NCI-H1930 (cell line): ENCODE results near the gene PTPN4.
"Not testable (repeated sequence)": the region's sequence is repeated elsewhere in the genome, so short reads cannot be mapped to it uniquely, and the experiment has no call there.

Experiments
- DNase-seq, 2 experiments: peaks; one replicate each; lab custom pipeline; 2025; lab: John Stamatoyannopoulos, UW

The PTPN4 gene

DNA sequence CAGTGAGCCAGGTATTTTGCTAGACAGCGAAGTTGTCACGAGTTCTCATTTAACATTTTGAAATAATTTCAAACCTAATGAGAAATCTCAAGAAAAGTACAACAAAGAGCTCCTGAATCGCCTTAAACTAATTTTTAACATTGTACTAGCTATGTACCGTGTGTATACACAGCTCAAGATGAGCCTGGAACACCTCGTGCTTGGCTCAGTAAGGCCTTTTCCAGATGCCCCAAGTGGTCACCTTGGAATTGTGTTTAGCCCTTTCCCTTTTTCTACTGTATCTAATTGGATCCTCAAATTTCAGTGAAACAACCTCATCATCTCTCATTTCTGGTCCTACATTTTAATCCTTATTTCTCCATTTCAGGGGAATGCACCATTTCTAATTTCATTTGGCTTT, 7.2 kb downstream of the PTPN4 start:
- no peak for DNase-seq

DNA sequence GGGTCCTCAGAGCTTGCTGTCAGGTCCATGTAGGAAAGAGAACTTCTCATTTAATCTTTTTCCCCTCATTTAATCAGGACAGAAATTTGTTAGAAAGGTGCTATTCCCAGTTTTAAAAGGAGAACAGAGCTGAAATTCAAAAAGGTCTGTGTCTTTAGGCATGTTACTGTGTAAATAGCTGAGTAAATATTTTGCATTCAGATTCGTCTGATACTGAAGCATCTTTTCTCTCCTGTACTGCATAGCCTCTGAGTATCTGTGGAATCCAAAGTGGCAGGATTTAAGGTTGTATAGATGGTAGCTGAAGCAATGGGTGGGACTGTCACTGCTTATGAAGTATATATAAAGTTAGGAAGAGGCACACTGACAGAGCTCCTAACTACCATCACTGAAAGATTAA, 9.0 kb downstream of the PTPN4 start:
- no peak for DNase-seq

DNA sequence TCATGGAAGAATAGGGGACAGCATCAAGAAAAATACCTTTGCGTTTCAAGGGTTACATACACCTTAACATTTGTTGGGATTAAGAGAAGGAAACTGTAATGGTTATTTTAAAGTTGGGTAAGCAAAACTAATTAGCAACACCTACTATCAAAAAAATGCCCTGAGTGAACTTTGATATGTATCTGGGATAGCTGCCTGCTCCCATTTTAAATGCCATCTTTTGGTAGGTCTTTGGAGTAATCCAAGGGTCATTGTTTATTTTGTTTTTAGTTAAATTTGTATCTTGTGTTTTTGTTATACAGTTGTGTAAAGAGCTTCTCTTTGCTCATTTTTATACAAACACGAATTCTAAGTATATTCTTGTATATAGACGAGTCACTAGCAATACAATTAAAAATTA, 9.9 kb downstream of the PTPN4 start:
- DNase-seq: no peak

DNA sequence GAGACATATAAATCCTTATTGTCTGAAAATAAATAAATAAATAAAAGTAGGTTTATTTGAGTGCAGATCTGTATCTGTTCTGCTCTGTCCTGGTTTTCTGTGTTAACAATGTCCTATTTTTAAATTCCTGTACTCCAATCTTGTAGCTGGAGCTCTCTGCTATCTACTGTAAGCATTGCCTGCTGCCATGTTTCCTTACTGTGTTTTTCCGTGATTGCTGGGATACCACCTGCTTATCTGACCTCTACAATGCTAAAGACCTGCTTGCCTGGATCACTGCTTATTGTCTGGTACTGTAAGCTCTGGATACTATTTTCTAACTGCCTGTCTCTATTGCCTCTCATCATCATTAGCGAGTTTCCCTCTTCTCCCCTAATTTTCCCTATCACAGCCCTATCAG, 11.6 kb downstream of the PTPN4 start:
- no peak for DNase-seq

DNA sequence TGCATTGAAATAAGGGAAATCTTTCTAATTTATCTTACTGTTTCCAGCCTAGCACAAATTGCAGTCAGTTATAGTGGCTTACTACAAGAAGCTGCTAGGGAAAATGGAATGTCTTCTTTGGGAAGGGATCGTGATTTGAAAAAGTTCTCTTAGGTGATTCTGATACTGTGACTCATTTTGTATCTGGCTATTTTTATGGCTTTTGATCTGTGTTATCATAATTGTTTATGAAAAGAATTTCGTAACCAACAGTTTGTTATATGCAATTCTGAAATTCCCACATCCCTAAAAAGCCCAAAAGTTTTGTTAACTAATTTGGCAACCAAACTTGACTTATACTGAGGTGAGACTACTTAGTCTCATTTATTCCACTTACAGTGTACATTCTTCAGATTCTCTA, 12.4 kb downstream of the PTPN4 start:
- no peak for DNase-seq

DNA sequence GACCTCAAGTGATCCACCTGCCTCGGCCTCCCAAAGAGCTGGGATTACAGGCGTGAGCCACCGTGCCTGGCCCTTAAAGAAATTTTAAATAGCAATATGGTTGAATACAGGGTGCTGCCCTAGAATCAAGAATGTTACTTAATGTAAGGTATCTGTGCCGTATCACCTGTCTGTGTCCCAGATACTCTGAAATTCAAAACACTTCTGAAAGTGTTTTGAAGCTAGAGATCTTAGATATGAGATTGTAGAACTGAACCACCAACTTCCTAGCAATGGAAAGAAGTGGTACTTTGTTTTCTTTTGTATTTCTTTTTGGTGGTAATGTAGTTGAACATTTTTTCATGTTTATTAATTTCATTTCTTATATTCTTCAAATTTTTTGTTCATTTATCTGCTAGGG, 13.0 kb downstream of the PTPN4 start:
- no peak for DNase-seq

DNA sequence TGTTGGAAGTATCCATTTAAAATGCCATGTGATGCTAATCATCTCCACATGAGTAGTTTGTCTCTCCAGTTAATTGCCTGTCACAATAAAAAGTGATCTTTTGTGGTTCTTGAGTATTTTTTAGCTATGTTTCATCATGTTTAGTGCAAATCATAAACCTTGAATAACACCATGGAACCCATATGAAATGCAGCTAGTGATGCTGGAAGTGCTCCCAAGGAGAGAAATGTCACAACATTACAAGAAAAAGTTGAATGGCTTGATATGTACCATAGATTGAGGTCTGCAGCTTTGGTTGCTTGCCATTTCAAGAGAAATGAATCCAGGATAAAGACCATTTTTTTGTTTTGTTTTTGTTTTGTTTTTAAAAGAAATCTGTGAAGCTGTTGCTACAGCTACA, 14.3 kb downstream of the PTPN4 start:
- no peak for DNase-seq

DNA sequence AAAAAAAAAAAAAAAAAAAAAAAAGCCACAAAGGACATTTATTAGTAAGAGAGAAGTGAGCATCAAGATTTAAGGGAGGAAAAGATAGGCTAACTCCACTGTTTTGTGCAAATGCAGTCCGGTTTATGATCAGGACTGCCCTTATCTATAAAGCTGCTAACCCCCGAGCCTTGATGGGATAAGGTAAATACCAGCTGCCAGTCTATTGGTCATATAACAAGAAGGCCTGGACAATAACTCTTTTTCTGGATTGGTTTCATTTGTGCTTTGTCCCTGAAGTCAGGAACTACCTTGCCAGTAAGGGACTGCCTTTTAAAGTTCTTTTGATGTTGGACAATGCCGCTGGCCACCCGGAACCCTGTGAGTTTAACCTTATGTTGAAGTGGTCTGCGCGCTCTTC, 15.4 kb downstream of the PTPN4 start:
- no peak for DNase-seq

DNA sequence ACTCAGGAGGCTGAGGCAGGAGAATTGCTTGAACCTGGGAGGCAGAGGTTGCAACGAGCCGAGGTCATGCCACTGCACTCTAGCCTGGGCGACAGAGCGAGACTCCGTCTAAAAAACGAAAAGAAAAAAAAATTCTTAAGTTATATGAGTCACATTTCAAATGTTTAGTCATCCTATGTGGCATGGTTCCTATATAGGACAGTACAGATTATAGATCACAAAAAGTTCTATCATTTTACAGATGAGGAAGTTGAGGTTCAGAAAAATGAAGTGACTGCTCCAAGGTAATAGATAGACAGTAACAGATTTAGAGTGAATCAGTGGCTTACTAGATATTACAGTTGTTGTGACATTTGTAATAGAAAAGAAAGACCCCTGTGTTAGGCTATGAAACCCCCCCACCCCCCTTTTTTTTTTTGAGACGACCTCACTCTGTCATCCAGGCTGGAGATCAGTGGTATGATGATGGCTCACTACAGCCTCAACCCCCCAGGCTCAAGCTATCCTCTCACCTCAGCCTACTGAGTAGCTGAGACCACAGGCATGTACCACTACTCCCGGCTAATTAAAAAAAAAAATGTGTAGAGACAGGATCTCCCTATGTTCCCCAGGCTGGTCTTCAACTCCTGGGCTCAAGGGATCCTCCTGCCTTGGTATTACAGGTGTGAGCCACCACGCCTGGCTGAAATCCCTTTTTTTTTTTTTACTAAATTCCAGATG, 22.7 kb downstream of the PTPN4 start:
- DNase-seq: no peak

DNA sequence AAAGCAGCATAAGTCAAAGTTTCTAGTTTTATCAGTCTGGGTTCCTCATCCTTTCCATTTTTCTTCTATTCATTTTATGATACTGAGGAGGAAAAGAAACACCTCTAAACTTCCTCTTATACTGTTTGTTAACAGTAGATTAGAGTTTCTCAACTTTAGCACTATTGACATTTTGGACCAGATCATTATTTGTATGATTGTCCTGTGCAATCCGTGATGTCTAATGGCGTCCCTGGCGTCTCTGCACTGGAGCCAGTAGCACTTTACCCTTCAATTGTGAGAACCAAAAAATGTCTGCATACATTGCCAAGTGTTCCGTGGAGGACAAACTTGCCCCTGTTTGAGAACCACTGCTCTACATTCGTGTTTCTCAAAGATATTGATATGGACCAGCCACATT, 25.2 kb downstream of the PTPN4 start:
- no peak for DNase-seq

DNA sequence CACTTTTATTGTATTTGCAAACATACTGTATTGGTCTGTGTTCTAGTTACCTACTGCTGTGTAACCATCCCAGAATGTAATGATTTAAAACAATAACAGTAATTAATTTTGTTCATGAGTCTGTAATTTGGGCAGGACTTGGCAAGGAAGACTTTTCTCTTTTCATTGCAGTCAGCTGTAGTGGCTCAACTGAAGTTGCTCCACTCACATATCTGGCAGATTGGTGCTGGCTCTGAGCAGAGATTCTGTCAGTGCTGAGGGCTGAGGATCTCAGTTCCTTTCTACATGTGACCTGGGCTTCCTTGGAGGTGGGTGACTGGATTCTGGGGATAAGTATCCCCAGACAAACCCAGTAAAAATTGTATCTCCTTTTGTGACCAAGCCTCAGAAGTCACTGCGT, 26.6 kb downstream of the PTPN4 start:
- DNase-seq: no peak

DNA sequence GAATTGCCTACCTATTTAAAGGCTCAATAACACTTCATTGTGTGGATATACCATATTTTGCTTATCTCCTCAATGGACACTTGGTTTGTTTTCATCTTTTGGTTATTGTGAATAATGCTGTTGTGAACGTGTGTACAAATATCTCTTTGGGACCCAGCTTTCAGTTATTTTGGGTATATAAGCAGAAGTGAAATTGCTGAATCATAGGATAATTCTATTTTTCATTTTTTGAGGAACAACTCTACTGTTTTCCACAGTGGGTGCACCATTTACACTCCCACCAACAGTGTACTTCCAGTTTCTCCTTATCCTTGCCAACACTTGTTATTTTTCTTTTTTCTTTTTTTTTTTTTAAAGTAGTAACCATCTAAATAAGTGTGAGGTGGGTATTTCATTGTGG, 29.0 kb downstream of the PTPN4 start:
- DNase-seq: no peak

DNA sequence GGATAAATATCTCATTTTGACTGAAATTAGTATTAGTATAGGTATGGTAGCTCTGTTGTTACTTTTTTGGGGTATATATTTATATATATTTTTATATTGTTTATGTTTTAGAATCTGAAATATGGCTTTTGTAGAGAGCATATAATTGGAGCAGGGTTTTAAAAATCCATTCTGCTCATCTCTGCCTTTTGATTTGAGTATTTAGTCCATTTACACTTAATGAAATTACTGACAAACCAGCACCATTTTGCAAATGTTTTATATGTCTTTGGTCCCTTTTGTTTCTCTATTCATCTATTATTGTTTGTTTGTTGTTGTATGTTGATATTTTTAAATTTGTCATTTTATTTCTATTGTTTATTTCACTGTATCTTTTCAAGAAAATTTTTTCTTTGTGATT, 30.7 kb downstream of the PTPN4 start:
- DNase-seq: no peak

DNA sequence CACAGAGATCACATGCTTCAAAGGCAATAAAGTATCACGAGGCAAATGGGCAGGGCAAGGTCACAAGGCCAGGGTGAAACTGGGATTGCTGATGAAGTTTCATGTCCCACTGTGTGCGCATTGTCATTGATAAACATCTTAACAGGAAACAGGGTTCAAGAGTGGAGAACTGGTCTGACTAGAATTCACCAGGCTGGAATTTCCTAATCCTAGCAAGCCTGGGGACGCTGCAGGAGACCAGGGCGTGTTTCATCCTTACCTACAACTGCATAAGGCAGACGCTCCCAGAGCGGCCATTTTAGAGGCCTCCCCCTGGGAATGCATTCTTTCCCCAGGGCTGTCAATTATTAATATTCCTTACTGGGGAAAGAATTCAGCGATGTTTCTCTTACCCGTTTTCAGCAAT, 33.2 kb downstream of the PTPN4 start:
- DNase-seq: no peak

DNA sequence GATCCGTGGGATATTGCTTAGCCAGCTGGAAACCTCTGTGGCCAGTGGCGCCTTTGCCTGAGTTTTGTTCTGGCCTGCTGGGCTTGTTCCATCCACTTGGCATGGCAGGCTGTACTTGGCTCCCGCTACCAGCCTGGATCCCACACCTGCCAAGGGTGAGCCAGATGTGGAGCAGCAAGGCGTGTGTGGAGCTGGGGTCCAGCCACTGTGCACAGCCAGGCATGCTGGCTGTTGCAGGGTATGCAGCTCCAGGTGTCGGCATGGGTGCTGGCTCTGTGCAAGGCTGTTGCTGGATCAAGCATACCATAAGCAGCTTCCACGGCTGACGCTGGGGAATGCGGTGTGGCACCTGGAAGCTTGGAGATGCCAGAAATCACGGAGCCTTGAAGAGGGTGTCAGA, 34.5 kb downstream of the PTPN4 start:
- no peak for DNase-seq

DNA sequence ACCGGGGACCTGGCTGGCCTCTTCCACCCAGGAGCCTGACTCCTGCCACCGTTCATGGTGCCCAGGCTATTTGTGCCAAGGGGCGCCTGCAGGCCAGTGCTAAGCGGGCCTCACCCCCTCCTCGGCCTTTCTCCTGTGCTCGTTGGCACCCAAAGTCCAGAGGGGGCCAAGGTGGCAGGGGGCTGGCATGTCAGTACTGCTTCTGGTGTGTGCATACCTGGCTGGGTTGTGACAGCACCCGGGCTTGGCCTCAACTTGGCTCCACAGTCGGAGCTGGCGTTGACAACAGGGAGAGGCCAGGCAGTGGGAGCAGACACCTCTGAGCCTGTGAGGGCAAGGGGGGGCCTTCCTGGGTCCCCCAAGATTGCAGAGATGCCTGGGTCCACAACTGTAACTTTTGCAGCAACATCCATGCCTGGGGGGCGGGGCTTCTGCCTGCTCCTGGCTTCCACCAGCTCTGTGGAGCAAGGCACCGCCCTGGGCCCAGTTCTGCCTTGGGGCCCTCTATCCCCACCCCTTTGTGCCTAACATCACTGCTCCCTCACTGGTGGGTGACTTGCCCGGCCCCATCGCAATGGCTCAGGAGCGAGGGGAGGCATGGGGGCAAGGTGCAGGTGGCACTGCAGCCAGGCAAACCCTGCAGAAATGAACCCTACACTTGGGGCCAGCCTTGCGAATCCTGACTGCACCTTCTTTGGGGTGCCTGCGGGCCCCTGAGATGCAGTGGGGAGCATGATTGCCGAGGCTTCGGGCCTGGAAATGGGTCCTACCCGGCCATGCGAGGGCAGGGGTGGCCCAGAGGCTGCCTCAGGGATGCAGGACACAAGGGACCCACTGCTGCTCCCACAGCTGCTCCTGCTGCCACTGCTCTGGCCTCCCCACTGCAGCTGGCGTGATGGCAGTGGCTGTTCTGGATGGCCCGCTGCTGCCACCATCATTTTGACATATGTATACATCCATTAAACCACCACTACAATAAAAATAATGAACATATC, 35.9 kb downstream of the PTPN4 start:
- DNase-seq: no peak

DNA sequence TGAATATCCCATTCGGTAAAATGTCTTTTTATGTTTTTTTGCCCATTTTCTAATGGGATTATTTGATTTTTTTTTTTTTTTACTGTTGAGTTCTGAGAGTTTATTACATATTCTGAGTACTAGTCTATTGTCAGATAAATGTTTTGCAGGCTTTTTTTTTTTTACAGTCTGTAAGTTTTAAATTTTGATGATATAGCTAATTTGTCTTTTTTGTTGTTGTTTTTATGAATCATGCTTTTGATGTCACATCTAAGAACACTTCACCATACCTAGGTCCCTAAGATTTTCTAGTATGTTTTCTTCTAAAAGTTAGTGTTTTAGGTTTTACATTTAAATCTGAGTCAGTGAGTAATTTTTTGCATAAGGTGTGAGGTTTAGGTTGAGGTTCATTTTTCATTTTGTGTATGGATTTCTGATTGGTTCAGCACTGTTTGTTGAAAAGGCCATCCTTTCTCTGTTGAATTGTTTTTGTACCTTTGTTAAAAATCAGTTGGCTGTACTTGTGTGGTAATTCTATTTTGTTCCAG, 40.7 kb downstream of the PTPN4 start:
- DNase-seq: no peak

DNA sequence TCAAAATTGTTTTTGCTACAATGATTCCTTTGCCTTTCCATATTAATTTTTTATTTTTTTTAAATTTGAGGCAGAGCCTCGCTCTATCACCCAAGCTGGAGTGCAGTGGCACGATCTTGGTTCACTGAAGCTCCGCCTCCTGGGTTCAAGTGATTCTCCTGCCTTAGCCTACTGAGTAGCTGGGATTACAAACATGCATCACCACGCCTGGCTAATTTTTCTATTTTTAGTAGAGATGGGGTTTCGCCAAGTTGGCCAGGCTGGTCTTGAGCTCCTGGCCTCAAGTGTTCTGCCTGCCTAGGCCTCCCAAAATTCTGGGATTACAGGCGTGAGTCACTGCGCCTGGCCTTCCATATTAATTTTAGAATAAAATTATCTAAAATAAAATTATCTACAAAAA, 41.3 kb downstream of the PTPN4 start:
- no peak for DNase-seq

DNA sequence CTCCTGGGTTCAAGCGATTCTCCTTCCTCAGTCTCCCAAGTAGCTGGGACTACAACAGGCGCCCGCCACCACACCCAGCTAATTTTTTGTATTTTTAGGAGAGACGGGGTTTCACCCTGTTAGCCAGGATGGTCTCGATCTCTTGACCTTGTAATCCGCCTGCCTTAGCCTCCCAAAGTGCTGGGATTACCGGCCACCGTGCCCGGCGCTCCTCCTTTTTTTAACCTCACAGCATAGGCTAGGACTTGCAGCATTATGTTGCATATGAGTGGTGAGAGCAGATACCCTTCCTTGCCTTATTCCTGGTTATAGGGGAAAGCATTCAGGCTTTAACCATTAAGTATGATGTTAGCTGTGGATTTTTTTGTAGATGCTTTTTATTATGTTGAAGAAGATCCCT, 42.3 kb downstream of the PTPN4 start:
- DNase-seq: not testable (repeated sequence)

DNA sequence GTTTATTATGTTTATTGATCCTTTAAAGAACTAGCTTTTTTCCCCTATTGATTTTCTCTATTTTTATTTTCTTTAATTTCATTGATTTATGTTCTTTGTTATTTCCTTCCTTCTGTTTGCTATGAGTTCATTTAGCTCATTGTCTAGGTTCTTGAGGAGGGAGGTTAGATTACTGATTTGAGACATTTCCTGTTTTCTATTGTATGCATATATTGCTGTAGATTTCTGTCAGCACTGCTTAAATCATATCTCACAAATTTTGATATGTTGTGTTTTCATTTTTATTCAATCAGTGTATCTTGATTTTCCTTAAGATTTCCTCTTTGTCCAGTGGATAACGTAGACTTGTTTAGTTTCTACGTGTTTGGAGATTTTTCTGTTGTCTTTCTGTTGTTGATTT, 43.4 kb downstream of the PTPN4 start:
- DNase-seq: no peak

DNA sequence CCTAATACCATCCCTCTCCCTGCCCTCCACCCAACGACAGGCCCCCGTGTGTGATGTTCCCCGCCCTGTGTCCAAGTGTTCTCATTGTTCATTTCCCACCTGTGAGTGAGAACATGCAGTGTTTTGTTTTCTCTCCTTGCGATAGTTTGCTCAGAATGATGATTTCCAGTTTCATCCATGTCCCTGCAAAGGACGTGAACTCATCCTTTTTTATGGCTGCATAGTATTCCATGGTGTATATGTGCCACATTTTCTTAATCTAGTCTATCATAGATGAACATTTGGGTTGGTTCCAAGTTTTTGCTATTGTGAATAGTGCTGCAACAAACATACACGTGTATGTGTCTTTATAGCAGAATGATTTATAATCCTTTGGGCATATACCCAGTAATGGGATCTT, 44.7 kb downstream of the PTPN4 start:
- DNase-seq: not testable (repeated sequence)

DNA sequence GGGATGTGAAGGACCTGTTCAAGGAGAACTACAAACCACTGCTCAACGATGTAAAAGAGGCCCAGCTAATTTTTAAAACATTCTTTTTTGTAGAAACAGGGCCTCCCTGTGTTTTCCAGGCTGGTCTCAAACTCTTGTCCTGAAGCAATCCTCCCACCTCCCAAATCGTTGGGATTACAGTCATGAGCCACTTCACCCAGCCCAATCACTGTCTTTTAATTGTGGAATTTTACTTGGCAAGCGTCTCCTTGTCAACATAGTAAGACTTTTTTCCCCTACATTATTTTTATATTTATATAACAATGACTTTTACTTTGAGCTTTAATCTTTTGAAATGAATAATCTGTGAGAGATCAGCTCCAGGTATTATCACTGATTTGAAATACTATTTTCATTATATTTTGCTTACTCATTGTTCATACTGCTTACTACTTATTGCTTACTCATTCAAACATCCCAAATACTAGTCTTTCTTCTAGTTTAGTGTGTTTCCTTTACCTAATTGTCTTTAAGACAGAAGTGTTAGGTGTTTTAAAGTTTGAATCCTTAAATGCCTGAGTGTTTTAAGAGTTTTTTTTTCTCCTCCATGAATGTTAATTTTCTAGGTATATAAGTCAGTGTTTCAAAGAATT, 48.9 kb downstream of the PTPN4 start:
- DNase-seq: no peak
